HepG2 (cell line): Measurements from ENCODE around the gene CADPS. TPM values are rescaled to one million over a fixed set of nuclear protein-coding genes. Genes with fewer than 3 reads are reported as not detected.

Experiments
- EZH2 ChIP-seq: conservative IDR thresholded peaks from 2 replicates; pipeline ENCODE4 v1.6.1; 2012; ENCODE audit warnings: mild to moderate bottlenecking, low read depth, low read length, moderate library complexity
- GPN1 ChIP-seq: sonication (generic); formaldehyde crosslinking; IDR thresholded peaks from 2 replicates; pipeline ENCODE4 v1.5.1; 2020; ENCODE audit warnings: missing genetic modification reagents, borderline replicate concordance
- NFE2L1 ChIP-seq: sonication (generic); formaldehyde crosslinking; IDR thresholded peaks from 2 replicates; pipeline ENCODE4 v1.4.0; 2020; ENCODE audit warnings: missing genetic modification reagents, mild to moderate bottlenecking, borderline replicate concordance
- RNF2 ChIP-seq: fragments of 450-650 bp; conservative IDR thresholded peaks from 2 replicates; pipeline ENCODE4 v1.6.1; 2016; ENCODE audit warnings: low read depth
- ZBTB3 ChIP-seq: sonication (generic); formaldehyde crosslinking; IDR thresholded peaks from 2 replicates; pipeline ENCODE4 v1.4.0; 2020; ENCODE audit warnings: low read depth, mild to moderate bottlenecking, moderate library complexity, missing genetic modification reagents, borderline replicate concordance
- ZHX1 ChIP-seq: sonication (generic); formaldehyde crosslinking; IDR thresholded peaks from 2 replicates; pipeline ENCODE4 v1.8.1; 2022; ENCODE audit warnings: low read depth, mild to moderate bottlenecking, missing genetic modification reagents
- polyA plus RNA-seq, 8 experiments: library from polyadenylated mRNA; depleted of rRNA in 3 of 8; stranded (reverse) in 7 of 8; unstranded in 1 of 8; fragments of >200 nt; fragmentation: Illumina TruSeq in 4 of 8; extraction: Trizol in 4 of 8; gene quantifications; 2 replicates each; pipeline versions ENCODE4 v1.2.1 to v1.2.3, GENCODE V29; 2011 to 2016; ENCODE audit warnings: low read depth in 4 of 8, missing spikeins in 1 of 8, mixed read lengths in 1 of 8; ENCODE audit not compliant: insufficient read depth in 1 of 8
- total RNA-seq, 5 experiments: library from RNA; depleted of rRNA; stranded (reverse); fragments of >200 nt; fragmentation: Illumina TruSeq; extraction: Trizol; gene quantifications; 2 replicates each; pipeline ENCODE4 v1.2.3, GENCODE V29; 2016; ENCODE audit warnings: low read depth in 1 of 5
- TF ChIP-seq, protein P1 (sequence below): sonication (generic); formaldehyde crosslinking; IDR thresholded peaks from 2 replicates; pipeline ENCODE4 v1.8.1; 2022; ENCODE audit warnings: mild to moderate bottlenecking, missing genetic modification reagents
- TF ChIP-seq, protein P2 (sequence below): sonication (generic); formaldehyde crosslinking; IDR thresholded peaks from 2 replicates; pipeline ENCODE4 v1.5.0; 2020; ENCODE audit warnings: mild to moderate bottlenecking, missing genetic modification reagents

The CADPS gene
- total and polyA plus RNA-seq, 2 of the 13 experiments (the other 11 are each of a cell fraction or from before 2014, with no cell fraction given), result not detected

DNA sequence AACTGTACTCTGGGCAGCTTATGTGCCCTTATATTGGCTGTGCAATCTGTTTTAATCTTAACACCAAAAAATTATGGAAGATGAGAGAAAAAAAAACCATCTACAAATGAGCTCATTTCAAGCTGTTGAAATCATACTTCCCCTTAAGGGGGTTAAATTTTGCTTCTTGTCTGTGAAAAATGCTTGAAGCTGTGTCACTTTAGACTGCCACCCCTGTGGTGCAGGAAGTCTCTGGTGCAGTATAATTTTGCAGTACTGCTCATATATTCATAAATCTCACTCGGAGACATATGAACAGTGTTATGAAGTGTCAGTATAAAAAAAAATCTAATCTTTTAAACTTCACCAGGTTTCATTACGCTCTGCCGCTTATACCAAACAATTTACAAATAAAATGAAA lies 471.5 kb downstream of the CADPS start (continued):
- TF ChIP-seq ZHX1 (CRISPR knock-in tag) (no peak), GPN1 (CRISPR knock-in tag) (no peak), ZBTB3 (CRISPR knock-in tag) (no peak), EZH2 (no peak), NFE2L1 (CRISPR knock-in tag) (no peak), RNF2 (no peak)
- TF ChIP-seq, protein P1, sequence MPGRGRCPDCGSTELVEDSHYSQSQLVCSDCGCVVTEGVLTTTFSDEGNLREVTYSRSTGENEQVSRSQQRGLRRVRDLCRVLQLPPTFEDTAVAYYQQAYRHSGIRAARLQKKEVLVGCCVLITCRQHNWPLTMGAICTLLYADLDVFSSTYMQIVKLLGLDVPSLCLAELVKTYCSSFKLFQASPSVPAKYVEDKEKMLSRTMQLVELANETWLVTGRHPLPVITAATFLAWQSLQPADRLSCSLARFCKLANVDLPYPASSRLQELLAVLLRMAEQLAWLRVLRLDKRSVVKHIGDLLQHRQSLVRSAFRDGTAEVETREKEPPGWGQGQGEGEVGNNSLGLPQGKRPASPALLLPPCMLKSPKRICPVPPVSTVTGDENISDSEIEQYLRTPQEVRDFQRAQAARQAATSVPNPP, result no peak
- TF ChIP-seq, protein P2, sequence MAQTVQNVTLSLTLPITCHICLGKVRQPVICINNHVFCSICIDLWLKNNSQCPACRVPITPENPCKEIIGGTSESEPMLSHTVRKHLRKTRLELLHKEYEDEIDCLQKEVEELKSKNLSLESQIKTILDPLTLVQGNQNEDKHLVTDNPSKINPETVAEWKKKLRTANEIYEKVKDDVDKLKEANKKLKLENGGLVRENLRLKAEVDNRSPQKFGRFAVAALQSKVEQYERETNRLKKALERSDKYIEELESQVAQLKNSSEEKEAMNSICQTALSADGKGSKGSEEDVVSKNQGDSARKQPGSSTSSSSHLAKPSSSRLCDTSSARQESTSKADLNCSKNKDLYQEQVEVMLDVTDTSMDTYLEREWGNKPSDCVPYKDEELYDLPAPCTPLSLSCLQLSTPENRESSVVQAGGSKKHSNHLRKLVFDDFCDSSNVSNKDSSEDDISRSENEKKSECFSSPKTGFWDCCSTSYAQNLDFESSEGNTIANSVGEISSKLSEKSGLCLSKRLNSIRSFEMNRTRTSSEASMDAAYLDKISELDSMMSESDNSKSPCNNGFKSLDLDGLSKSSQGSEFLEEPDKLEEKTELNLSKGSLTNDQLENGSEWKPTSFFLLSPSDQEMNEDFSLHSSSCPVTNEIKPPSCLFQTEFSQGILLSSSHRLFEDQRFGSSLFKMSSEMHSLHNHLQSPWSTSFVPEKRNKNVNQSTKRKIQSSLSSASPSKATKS (CRISPR knock-in tag), result no peak
